Colon (tissue), 2 donors: ENCODE measurements around the gene PCDHA5.
"Not testable (repeated sequence)": the region's sequence is repeated elsewhere in the genome, so short reads cannot be mapped to it uniquely, and the experiment has no call there.

Experiments used
- FAIRE-seq: peaks from 2 replicates; lab custom pipeline; 2012; peaks lifted over from hg19 to GRCh38; lab: Jason Lieb, UNC
- donor health status: control.
- donor health status: control.

Gene PCDHA5

GRCh38 chr5:140821375-140822280, at the start of gene PCDHA5:
Gene PCDHA5 (plus strand): TSS chr5:140821613.
- no peak for FAIRE-seq

GRCh38 chr5:140780512-140780911, 40.9 kb upstream of the PCDHA5 start:
- FAIRE-seq, result no peak

- no peak for FAIRE-seq
Observed at GRCh38 chr5:140785905-140786686, 35.3 kb upstream of the PCDHA5 start, which contains the start of gene PCDHA1. Gene PCDHA1 (plus strand): TSS chr5:140786140.

- not testable (repeated sequence) for FAIRE-seq
Observed at GRCh38 chr5:140787422-140787821, 34.0 kb upstream of the PCDHA5 start.

GRCh38 chr5:140787849-140788504, 33.4 kb upstream of the PCDHA5 start:
- not testable (repeated sequence) for FAIRE-seq

- no peak for FAIRE-seq
Observed at GRCh38 chr5:140791089-140791488, 30.3 kb upstream of the PCDHA5 start.

- FAIRE-seq, result no peak
Observed at GRCh38 chr5:140794595-140795258, 26.7 kb upstream of the PCDHA5 start, which contains the start of gene PCDHA2. Gene PCDHA2 (plus strand): TSS chr5:140794852.

- no peak for FAIRE-seq
Observed at GRCh38 chr5:140795259-140795641, 26.2 kb upstream of the PCDHA5 start.

- FAIRE-seq, result not testable (repeated sequence)
Observed at GRCh38 chr5:140796072-140796717, 25.2 kb upstream of the PCDHA5 start.

GRCh38 chr5:140796718-140797095, 24.7 kb upstream of the PCDHA5 start:
- FAIRE-seq, result no peak

- FAIRE-seq, result no peak
Observed at GRCh38 chr5:140800816-140801493, 20.5 kb upstream of the PCDHA5 start, which contains the start of gene PCDHA3. Gene PCDHA3 (plus strand): TSS chr5:140801057.

GRCh38 chr5:140801494-140801841, 19.9 kb upstream of the PCDHA5 start:
- no peak for FAIRE-seq

GRCh38 chr5:140802381-140802780, 19.0 kb upstream of the PCDHA5 start:
- not testable (repeated sequence) for FAIRE-seq

GRCh38 chr5:140802781-140803271, 18.6 kb upstream of the PCDHA5 start:
- FAIRE-seq, result no peak

- no peak for FAIRE-seq
Observed at GRCh38 chr5:140806834-140807775, 14.3 kb upstream of the PCDHA5 start, which contains the start of gene PCDHA4. Gene PCDHA4 (plus strand): TSS chr5:140807068.

- not testable (repeated sequence) for FAIRE-seq
Observed at GRCh38 chr5:140808241-140808888, 13.0 kb upstream of the PCDHA5 start.

- FAIRE-seq, result no peak
Observed at GRCh38 chr5:140808889-140809291, 12.5 kb upstream of the PCDHA5 start.

- FAIRE-seq, result no peak
Observed at GRCh38 chr5:140822281-140822629, 842 bp downstream of the PCDHA5 start.

GRCh38 chr5:140822969-140823368, 1.6 kb downstream of the PCDHA5 start:
- FAIRE-seq, result not testable (repeated sequence)
